Measurements from ENCODE around the gene OR6J1.
"Not testable (repeated sequence)": the region's sequence is repeated elsewhere in the genome, so short reads cannot be mapped to it uniquely, and the experiment has no call there.

OR6J1 gene

DNA sequence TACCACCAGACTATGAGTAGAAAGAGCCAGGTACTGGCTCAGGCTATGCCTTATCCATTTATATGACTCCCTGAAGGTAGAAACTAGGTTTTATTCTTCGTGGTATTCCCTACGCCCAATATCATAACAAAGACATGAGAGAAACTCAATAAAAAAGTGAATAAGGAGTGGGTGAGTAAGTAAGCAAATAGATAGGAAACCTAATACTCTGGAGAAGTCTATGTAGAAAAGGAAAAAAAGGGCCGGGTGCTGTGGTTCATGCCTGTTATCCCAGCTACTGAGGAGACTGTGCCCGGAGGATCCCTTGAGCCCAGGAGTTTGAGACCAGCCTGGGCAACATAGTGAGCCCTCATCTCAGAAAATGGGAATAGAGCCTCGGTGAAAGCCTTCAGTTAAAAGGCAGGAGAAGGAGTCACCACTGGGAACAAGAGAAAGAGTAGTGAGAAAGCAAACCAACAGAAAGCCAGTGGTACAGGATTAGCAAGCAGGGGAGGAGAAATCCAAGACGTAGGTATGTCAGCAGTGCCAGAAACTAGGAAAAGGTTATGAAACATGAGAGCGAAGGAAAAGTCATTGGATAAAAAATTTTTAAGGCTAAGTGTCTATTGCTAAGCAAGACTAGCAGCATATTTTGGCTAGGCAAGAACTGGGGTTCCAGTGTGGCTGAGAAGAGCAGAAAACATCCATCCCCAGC lies 6.0 kb upstream of the OR6J1 start:
- DNase-seq = no peak

DNA sequence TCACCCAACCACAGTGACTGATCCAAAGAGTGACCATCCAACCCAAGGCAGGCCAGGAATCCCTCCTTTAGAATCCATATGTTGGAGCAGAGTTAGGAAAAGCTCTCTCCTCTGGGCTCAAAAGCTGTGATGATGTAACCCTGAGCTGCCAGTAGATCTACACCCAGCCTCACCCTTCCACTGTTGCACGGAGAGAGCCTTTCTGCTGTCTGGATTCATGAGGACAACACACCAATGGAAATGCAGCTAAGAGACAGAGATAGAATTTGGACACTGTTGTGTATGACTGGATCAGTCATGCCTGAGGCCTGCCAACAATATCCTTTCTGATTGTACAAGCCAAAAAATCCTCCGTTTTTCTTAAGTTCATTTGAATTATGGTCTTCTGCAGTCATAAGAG lies 4.4 kb upstream of the OR6J1 start:
- DNase-seq = no peak

DNA sequence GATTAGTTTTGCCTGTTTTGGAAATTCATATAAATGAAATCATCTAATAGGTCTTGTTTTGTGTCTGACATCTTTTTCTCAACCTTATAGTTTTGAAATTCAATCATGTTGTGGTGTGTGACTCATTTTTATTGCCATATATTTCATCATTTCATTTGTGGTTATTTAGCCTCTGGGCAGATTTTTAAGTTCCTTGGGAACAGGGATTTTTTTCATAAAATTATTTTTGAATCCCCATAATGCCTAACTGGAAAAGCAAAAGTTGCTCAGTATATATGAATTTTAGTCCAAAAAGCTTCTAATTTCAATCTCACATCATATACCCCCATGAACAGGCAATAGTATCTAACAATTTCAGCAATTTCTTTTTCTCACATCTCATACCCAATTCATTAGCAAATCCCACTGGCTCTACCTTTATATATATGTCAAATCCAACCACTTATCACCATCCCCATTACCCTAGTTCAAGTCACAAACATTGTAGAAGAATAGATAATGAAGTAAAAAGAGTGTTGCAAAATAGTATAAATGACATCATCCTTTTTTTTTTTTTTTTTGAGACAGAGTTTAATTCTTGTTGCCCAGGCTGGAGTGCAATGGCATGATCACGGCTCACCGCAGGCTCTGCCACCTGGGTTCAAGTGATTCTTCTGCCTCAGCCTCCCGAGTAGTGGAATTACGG lies 2.6 kb upstream of the OR6J1 start:
- DNase-seq = no peak

DNA sequence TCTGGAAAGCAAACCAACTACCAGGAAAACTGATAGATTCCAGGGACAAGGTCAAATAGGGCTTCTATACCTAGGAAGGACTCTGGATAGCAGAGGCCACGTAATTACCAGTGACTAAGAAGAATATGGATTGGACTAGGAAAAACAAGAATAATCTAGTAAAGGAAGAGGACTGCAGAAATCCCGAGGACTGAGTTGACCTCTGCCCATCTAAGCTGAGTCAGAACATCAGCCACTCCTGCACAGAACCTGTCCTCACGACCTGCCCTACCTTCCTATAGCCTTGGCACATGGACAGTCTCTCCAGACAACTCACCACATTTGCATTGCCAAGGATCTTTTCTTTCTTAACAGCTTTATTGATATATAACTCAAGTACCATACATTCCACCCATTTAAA lies 2.3 kb downstream of the OR6J1 start:
- no peak for DNase-seq

DNA sequence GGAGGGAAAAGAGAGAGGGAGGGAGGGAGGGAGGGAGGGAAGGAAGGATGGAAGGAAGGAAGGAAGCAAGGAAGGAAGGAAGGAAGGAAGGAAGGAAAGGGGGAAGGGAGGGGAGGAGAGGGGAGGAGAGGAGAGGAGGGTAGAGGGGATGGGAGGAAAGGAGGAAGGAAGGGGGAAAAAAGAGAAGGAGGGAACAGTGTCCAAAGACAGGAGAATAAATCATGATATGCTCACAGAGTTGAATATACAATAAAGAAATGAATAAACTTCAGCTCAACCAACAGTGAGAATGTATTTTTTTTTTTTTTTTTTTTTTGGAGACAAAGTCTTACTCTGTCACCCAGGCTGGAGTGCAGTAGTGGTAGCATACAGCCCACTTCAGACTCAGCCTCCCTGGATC lies 4.0 kb downstream of the OR6J1 start:
- DNase-seq = no peak

DNA sequence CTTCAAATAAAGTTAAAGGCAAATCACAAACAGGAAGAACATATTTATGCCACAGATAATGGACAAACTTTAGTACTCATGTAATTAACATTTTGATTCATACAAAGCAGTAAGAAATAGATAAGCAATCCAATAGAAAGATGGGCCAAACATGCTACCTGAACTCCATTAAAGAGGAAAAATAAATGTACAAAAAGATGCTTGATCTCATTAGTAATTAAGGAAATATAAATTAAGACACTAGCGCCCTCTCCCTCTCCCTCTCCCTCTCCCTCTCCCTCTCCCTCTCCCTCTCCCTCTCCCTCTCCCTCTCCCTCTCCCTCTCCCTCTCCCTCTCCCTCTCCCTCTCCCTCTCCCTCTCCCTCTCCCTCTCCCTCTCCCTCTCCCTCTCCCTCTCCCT lies 8.2 kb downstream of the OR6J1 start:
- DNase-seq = not testable (repeated sequence)

DNA sequence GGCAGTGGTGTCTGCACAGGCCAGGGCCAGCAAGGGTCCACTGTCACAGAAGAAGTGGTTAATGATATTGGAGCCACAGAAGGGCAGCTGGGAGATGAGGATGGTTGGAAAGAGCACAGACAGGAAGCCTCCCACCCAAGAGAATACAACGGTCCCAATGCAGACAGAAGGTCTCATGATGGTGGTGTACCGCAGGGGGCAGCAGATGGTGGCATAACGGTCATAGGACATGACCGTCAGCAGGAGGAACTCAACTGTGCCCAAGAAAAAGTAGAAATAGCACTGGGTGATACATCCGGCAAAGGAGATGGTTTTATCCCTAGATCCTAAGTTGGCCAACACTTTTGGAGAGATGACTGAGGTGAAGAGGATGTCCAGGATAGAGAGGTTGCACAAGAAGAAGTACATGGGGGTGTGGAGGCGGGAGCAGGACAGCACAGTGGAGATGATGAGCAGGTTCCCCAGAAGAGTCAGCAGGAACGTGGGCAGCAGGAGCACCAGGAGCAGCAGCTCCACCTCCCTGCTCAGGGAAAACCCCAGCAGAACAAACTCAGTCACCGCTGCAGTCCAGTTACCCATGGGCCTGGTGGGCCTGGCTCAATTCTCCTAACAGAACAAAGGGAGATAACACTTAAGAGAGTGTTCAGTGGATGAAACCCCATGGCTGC lies 9.8 kb downstream of the OR6J1 start:
- DNase-seq = no peak

DNA sequence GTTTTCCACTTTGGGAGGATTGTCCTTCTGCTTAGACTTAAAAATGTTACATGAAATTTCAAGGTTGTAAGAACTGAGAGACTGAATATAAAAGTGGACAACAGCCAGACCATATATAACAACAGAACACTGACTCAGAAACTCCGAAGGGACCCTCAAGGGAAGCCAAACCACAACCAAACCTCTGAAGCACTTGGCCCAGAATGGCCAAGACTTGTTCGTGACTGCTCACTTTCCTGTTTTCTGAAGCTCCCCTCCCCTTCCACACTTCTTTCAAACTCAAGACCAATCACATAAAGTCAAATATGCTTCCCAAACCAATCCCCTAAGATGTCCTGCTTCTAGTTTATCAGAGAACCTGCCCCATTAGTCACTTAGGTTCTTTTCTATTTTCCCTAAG lies 13.7 kb downstream of the OR6J1 start:
- DNase-seq = no peak

DNA sequence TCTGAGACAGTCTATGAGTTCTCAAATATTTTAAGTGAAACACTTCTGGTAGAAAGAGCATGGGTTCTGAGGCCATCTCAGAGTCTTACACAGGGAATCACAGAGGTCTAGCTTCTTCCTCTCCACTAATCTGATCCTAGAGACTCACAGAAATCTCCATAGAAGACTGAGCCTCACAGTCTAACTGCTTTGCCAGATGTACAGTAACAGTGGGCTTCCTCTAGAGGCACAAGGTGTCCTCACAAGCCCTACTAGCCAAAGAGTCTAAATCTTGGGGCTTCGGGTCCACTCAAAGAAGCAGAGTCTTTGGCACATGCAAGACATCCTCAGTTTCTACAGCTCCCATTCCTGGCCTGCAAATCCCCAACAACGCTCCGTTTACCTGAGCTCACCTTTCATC lies 14.1 kb downstream of the OR6J1 start:
- no peak for DNase-seq

DNA sequence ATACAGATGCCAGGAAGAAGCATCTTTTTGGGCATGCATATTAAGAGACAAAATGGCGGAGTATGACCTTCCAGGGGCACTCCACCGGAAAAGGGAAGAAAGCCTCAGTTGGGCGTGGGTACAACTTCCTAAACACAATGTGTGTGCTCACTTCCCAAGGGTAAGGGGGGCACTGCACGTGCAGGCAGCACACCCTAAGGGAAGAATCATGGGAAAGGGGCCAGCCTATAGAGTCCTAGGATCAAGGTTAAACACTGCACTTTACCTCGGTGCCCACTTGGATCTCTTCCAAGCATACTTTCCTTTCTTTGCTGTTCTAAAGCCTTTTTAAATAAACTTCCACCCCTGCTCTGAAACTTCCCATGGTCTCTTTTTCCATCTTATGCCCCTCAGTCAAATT lies 14.8 kb downstream of the OR6J1 start:
- no peak for DNase-seq

DNA sequence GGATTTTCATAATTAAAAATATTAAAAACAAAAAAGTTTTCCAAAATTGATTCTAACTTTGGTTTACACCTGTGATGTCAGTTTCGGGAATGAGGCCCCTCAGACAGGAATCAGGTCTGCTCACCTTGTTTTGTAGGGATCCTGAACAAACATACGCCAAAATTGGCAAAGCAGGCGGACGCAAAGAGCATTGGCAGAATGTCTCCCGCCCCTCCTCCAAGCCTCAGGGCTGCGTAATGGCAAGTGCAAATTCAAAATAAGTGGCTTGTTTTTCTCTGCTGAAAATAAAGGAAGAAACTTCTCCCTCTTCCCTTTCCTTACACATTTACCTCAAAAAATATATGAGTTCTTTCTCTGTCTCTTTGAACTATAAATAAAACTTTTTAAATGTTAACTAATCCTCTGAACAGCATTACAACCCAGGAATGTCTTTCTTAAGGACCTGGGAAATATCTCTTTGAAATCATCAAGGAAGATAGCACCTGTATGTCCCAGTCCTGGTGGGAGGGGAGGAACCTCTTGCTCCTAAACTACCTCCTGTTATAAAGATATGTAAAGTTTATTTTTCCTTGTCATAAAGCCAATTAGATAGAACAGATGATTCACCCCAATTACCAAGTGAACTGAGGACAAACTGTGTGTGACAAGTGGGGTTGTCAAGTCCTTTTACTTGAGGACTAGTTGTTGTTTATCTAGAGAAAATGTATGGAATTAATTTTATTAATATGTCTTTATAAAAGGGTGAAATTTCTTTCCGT lies 16.5 kb downstream of the OR6J1 start:
- DNase-seq = no peak

DNA sequence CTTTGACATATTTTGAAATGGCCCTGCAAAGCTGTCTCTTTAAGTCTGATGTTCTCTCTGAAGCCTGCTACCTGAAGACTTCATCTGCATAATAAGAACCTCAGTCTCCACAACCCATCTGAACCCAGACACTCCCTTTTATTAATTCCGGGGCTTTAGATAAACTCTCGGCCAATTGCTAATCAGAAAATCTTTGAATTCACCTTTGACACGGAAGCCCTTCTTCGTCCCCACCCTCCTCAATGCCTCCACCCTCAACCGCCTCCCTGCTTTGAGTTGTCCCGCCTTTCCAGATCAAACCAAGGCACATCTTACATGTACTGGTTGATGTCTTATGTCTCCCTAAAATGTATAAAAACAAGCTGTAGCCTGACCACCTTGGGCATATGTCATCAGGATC lies 17.6 kb downstream of the OR6J1 start:
- DNase-seq = no peak

DNA sequence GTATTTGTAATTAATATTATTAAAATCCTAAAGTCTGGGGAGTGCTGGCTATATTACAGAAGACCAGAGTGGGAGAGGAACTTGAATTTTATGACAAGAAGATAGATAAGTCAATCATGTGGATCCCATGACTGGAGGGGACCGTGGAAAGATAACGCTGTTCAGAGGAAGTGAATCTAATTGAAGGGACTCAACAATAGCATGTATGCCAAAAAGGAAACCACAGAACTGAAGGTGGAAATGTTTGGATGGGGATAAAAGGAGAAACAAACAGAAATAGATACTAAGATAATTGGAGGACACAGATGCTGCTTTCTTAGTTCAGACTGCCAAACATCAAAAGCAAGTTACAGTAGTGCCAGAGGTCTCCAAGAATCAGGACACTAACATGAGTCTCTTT lies 21.1 kb downstream of the OR6J1 start:
- no peak for DNase-seq

DNA sequence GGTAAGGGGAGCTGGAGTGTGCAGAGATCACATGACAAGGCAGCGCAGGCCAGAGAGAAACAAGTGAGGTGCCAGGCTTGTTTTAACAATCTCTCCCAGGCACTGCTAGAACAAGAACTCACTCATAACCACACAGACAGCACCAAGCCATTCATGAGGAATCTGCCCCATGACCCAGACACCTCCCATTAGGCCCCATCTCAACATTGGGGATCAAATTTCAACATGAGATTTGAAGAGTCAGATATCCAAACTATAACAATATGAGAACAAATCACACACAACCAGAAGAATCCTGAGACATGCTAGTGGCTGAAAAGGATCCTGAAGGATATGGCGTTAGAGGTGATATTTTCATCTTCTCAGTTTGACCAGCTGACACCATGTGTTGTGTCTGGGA lies 21.9 kb downstream of the OR6J1 start:
- no peak for DNase-seq

DNA sequence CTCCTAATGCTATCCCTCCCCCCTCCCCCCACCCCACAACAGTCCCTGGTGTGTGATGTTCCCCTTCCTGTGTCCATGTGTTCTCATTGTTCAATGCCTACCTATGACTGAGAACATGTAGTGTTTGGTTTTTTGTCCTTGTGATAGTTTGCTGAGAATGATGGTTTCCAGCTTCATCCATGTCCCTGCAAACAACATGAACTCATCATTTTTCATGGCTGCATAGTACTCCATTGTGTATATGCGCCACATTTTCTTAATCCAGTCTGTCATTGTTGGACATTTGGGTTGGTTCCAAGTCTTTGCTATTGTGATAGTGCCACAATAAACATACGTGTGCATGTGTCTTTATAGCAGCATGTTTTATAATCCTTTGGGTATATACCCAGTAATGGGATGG lies 28.4 kb downstream of the OR6J1 start:
- DNase-seq = not testable (repeated sequence)

DNA sequence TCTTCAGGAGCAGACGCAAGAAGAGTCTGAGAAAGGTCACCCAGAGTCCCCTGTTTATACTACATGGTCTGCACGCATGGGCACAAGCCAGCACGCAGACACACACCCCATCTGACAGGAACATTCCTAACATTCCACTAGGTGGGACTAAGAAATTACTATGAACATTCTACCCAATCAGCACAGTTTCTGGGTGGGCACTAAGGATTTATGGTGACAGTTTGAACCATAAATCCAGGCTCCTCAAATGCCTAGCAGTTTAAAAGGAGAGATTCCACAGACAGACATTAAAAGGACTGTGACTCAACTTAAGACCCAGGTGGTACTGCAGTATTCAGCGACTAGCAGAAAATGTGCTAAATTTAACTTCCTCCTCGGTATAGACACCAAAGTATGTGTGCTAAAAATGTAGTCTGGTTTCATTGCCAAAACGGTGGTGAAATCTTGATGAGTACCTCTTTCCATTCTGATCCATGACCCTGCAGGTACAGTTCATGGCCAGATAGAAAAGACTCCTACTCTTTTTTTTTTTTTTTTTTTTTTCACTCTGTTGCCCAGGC lies 29.8 kb downstream of the OR6J1 start:
- no peak for DNase-seq

DNA sequence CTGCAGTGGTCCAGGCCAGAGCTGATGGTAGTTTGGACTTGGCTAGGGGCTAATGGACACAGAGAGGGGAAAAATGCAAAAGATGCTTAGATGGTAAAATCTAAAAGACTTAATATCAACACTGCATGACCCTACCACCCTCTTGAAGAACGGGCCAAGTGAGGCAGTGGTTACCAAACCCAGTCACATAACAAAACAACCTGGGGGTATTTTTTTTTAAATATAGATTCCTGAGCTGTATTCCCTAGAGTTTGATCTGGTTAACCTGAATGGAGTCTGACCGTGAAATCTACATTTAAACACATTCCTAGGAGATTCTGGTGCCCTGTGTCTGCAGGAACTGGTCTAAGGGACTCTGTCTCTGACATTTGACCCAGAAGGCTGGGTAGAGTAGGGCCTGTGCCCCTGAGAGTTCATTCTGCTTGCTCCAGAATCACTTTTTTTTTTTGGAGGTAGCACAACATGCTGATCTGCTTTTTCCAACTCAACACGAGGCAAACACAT lies 30.4 kb downstream of the OR6J1 start:
- DNase-seq = no peak

DNA sequence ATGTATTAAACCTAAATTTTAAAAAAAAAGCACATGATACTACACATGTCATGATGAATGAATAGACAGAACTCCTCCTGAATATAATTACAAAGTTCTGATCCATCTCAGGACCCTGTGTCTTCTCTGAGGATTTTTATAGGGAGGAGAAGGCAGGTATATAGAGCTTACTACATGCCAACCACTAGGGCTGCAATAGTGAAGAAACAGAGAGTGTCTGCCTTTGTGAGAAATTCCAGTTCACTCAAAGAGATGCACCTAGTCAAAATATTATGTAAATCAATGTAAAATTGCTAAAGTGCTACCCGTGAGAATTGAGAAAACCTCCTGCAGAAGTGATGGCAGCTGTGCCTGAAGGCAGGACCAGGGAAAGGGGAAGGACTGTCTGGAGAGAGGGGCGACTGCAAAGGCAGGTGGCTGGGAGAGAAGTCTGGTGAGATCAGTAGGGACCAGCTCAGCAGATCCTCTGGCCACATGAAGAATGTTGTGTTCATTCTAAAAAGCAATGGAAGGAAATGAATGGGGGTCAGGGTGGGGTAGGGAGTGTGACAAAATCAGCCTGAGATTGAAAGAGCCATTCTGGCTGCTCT lies 31.0 kb downstream of the OR6J1 start:
- no peak for DNase-seq

DNA sequence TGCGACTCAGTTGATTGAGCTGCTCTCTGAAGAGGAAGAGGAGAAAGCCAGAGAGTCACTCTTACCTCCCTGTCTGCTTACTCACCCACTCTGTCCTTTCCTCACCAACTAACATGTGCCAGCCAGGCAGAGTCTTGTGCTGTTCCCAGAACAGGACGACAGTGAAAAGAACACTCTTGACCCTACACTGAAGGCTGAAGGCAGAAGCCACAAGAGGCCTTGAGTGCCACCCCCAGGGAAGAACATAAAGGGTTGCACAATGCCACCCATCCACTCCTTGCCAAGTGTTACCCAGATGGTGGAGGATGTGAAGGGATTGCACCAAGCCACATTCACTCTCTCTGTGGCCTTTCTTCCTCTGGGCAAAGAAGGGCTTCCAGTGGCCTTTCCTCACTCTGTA lies 33.2 kb downstream of the OR6J1 start:
- DNase-seq = no peak

DNA sequence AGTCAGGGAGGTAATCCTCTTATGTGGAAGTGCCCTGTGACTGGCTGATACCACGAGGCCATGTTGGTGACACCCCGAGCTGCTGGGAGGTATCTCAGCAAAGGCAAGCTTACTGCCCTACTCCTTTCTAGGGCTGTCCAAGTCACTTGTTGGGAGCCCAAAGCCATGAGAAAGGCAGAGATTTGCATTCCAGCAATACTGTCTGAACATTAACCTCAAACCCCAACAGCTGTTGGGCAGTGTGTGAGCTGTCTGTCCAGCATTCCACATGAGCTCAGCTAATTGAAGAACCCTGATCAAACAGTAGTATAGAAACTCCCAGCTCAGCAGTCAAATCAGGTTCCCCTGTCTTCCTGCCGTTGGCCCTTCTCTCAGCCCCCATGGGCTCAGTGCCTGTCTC lies 36.9 kb downstream of the OR6J1 start:
- DNase-seq = no peak

DNA sequence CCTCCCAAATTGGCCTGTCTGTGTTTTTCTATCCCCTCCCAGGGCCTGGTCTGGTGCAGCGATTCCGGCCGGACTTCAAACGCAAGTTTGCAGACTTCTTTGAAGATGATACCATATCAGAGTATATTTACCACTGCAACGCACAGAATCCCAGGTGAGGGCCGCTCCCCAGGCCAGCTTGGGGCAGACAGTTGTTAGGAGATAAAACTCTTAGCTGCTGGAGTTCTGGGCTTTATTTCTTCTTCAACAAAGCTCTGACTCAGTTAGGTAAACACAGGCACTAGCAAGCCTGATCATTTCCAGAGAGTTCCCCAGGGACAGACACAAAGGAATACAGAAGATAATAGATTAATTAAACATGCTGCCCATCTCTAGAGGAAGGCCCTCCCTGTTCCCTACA lies 37.8 kb downstream of the OR6J1 start:
- no peak for DNase-seq

DNA sequence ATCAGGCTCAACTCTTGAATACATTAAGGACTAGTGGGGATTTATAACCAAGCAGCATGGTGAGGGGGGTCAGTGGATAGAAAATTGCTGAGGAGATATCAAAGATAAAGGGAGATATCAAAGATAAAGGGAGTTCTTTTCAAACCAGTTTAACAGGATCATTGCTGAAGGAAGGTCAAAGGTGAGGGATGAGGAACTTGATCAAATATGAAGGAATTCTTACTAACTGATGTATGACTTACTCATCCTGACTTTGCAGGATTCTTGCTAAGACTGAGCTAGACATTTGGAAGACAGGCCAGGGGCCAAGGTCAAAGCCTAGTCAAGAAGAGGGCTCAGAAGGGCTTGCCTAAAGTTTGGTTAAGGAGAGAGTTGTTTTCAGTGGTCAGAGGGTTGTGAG lies 41.3 kb downstream of the OR6J1 start:
- DNase-seq = no peak

DNA sequence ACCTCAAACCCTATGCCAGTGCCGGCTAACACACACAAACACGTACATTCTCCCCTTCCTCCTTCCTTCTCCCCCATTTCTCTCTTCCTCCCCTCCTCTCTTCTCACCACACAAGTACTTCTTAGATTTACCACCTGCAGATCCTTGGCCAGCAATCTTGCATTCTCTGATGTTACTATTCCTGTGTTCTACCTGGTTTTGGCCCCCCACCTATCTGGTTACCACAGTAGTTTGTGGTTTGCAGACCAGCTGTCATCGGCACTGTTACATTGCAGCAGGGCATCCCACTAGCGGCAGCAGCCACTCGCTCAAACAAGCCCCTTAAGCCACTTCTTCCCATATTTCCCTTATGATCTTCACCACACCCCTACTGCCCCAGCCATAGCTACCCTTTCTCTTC lies 42.2 kb downstream of the OR6J1 start:
- DNase-seq = no peak
